Astrocyte of the cerebellum (primary cell): ENCODE measurements around the gene ADNP2.

Experiments used
- DNase-seq: peaks from one replicate; pipeline ENCODE4 v3.0.0-alpha.2; 2011; ENCODE audit warnings: low read depth
- H3K4me3 ChIP-seq: 2 replicates; pipeline ENCODE4 v1.5.1; 2011; ENCODE audit warnings: mild to moderate bottlenecking, low read depth, low read length, moderate library complexity
- CTCF ChIP-seq: IDR thresholded peaks from 2 replicates; pipeline ENCODE4 v1.5.1; 2012; ENCODE audit warnings: low read length, low read depth, moderate library complexity, mild to moderate bottlenecking; ENCODE audit errors: missing control alignments
- in situ Hi-C: cut with HindIII; loops from 2 replicates; pipeline ENCODE4 v1.10.0; 2017; ENCODE audit warnings: low sequenced_read_pairs

The ADNP2 gene

GRCh38 chr18:80126797-80127196, 17.7 kb downstream of the ADNP2 start:
- in situ Hi-C loops = no loop called here
- DNase-seq = no peak
- TF ChIP-seq CTCF = no peak
- H3K4me3 ChIP-seq = no peak overlapping the region

- in situ Hi-C loops = no loop called here
- TF ChIP-seq CTCF = no peak
These were observed 18.6 kb downstream of the ADNP2 start for GRCh38 chr18:80127635-80128034.

GRCh38 chr18:80129672-80130367, 20.8 kb downstream of the ADNP2 start:
- no peak overlapping the region for H3K4me3 ChIP-seq
- TF ChIP-seq CTCF = no peak
- DNase-seq = no peak
- in situ Hi-C loops = no loop called here

More at GRCh38 chr18:80127635-80128034, 18.6 kb downstream of the ADNP2 start:
- DNase-seq = no peak
- H3K4me3 ChIP-seq = no peak overlapping the region

DNA sequence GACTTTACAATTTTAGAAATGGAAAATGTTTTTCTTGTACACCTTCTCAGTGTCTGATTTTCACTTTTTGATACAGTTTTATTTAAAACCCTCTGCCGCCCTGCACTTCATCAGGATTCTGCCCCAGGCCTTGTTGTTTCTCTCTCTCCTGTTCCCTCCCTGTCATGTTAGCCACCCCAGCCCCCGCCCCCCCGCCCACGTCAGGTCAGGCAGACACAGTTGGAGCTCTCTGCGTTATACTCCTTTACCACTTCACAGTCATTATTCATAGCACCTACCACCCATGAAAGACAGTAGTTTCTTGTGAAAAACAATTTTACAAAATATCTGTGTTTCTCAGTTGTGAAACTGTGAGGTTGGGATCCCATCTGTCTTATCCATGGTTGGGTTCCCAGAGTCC, 21.5 kb downstream of the ADNP2 start:
- TF ChIP-seq CTCF = no peak
- no peak for DNase-seq
- no peak overlapping the region for H3K4me3 ChIP-seq
- in situ Hi-C loops = no loop called here

- DNase-seq = no peak
- TF ChIP-seq CTCF = no peak
- in situ Hi-C loops = no loop called here
- no peak overlapping the region for H3K4me3 ChIP-seq
These were observed 23.2 kb downstream of the ADNP2 start for GRCh38 chr18:80132180-80132812.

DNA sequence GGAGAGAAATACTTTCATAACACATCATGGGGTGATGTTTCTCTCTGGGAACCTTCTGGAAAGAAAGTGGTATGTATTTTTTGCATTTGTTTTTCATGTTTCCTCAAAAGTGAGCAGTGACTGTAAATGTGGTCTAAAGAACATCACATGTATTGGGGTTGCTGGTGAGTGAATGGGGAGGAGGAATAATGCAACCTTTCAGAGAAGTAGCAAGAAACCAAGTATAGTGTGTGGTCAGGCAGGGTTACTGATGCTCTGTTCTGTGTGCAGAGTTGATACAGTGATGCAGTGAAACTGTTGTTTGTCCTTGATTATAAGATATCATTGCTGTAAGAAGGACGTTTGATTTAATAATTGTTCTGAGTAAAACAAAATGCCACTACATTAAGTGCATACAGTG, 24.1 kb downstream of the ADNP2 start:
- no peak overlapping the region for H3K4me3 ChIP-seq
- DNase-seq = no peak
- in situ Hi-C loops = no loop called here
- TF ChIP-seq CTCF = no peak
